H9 (cell line): Measurements from ENCODE around the gene DPP10. TPM values are rescaled to one million over a fixed set of nuclear protein-coding genes. Genes with fewer than 3 reads are reported as not detected.

ENCODE experiments used
- DNase-seq: peaks from one replicate; pipeline ENCODE4 v3.0.0-alpha.2; 2017
- H2AFZ ChIP-seq: one replicate; pipeline ENCODE4 v1.6.1; 2013; ENCODE audit warnings: mild to moderate bottlenecking, low read length, control low read depth, moderate library complexity
- H2AK5ac ChIP-seq: 2 replicates; pipeline ENCODE4 v1.6.1; 2013; ENCODE audit warnings: low read length, control low read depth, mixed read lengths; ENCODE audit not compliant: insufficient read length
- H2BK120ac ChIP-seq: one replicate; pipeline ENCODE4 v1.6.1; 2013; ENCODE audit warnings: low read depth, mild to moderate bottlenecking, low read length, control low read depth, inconsistent platforms; ENCODE audit not compliant: poor library complexity, severe bottlenecking
- H2BK12ac ChIP-seq: 2 replicates; pipeline ENCODE4 v1.6.1; 2013; ENCODE audit warnings: low read length, control low read depth, mixed read lengths, low read depth; ENCODE audit not compliant: insufficient read length
- H2BK15ac ChIP-seq: 2 replicates; pipeline ENCODE4 v1.6.1; 2013; ENCODE audit warnings: low read depth, low read length, control low read depth
- H2BK20ac ChIP-seq: one replicate; pipeline ENCODE4 v1.6.1; 2013; ENCODE audit warnings: low read depth, mild to moderate bottlenecking, low read length, control low read depth, inconsistent platforms; ENCODE audit not compliant: poor library complexity, severe bottlenecking
- H2BK5ac ChIP-seq: 2 replicates; pipeline ENCODE4 v1.6.1; 2013; ENCODE audit warnings: low read length, control low read depth, mixed read lengths; ENCODE audit not compliant: insufficient read length
- H3K14ac ChIP-seq: 2 replicates; pipeline ENCODE4 v1.6.1; 2013; ENCODE audit warnings: low read length, control low read depth; ENCODE audit not compliant: insufficient read depth
- H3K18ac ChIP-seq: 2 replicates; pipeline ENCODE4 v1.6.1; 2013; ENCODE audit warnings: low read depth, mild to moderate bottlenecking, mixed read lengths, low read length, control low read depth; ENCODE audit not compliant: insufficient read length
- H3K23ac ChIP-seq: 2 replicates; pipeline ENCODE4 v1.6.1; 2013; ENCODE audit warnings: low read length, control low read depth, mixed read lengths, low read depth; ENCODE audit not compliant: insufficient read length
- H3K23me2 ChIP-seq: 2 replicates; pipeline ENCODE4 v1.6.1; 2013; ENCODE audit warnings: low read depth, mild to moderate bottlenecking, mixed read lengths, low read length, control low read depth; ENCODE audit not compliant: insufficient read length, poor library complexity, severe bottlenecking
- H3K27ac ChIP-seq: 2 replicates; pipeline ENCODE4 v1.5.1; 2013; ENCODE audit warnings: low read length, control low read depth, mixed read lengths, low read depth; ENCODE audit not compliant: insufficient read length
- H3K27me3 ChIP-seq: 2 replicates; pipeline ENCODE4 v1.6.1; 2013; ENCODE audit warnings: low read length, control low read depth, inconsistent platforms; ENCODE audit not compliant: insufficient read depth
- H3K4ac ChIP-seq: 2 replicates; pipeline ENCODE4 v1.6.1; 2013; ENCODE audit warnings: low read depth, mild to moderate bottlenecking, control low read depth, inconsistent platforms, low read length, moderate library complexity
- H3K4me1 ChIP-seq: 2 replicates; pipeline ENCODE4 v1.6.1; 2013; ENCODE audit warnings: low read length, control low read depth, inconsistent platforms; ENCODE audit not compliant: insufficient read depth
- H3K4me2 ChIP-seq: 2 replicates; pipeline ENCODE4 v1.6.1; 2013; ENCODE audit warnings: low read length, control low read depth, mixed read lengths; ENCODE audit not compliant: insufficient read length, insufficient read depth
- H3K56ac ChIP-seq: 2 replicates; pipeline ENCODE4 v1.6.1; 2013; ENCODE audit warnings: low read depth, mild to moderate bottlenecking, mixed read lengths, low read length, control low read depth; ENCODE audit not compliant: insufficient read length
- H3K79me1 ChIP-seq: 2 replicates; pipeline ENCODE4 v1.6.1; 2013; ENCODE audit warnings: low read depth, mild to moderate bottlenecking, moderate library complexity, low read length, control low read depth, inconsistent platforms; ENCODE audit not compliant: insufficient read depth, poor library complexity, severe bottlenecking
- H3K79me2 ChIP-seq: 2 replicates; pipeline ENCODE4 v1.6.1; 2013; ENCODE audit warnings: low read length, control low read depth, inconsistent platforms; ENCODE audit not compliant: insufficient read depth
- H3K9ac ChIP-seq: 2 replicates; pipeline ENCODE4 v1.6.1; 2013; ENCODE audit warnings: low read length, control low read depth, mixed read lengths; ENCODE audit not compliant: insufficient read length; ENCODE audit errors: extremely low read depth
- H3K9me3 ChIP-seq: one replicate; pipeline ENCODE4 v1.6.1; 2013; ENCODE audit warnings: low read depth, low read length, inconsistent platforms; ENCODE audit not compliant: control insufficient read depth
- H3T11ph ChIP-seq: one replicate; pipeline ENCODE4 v1.6.1; 2013; ENCODE audit warnings: mild to moderate bottlenecking, low read length, control low read depth, inconsistent platforms
- H4K20me1 ChIP-seq: one replicate; pipeline ENCODE4 v1.6.1; 2013; ENCODE audit not compliant: control insufficient read depth, insufficient read length, insufficient read depth
- H4K5ac ChIP-seq: 2 replicates; pipeline ENCODE4 v1.6.1; 2013; ENCODE audit warnings: low read depth, mild to moderate bottlenecking, mixed read lengths, low read length, control low read depth; ENCODE audit not compliant: insufficient read length
- H4K8ac ChIP-seq: replicated peaks from 2 replicates; pipeline ENCODE4 v1.6.1; 2013; ENCODE audit warnings: low read length, control low read depth, mixed read lengths, low read depth; ENCODE audit not compliant: insufficient read length
- H4K91ac ChIP-seq: 2 replicates; pipeline ENCODE4 v1.6.1; 2013; ENCODE audit warnings: low read depth, mild to moderate bottlenecking, moderate library complexity, mixed read lengths, low read length, control low read depth; ENCODE audit not compliant: insufficient read length
- H3K27ac Mint-ChIP-seq, 3 experiments: 2 replicates in 2 of 3; 3 replicates in 1 of 3; pipeline ENCODE4 v1.8.0; 2020 to 2021; ENCODE audit warnings: mixed read lengths in 3 of 3, mild to moderate bottlenecking in 1 of 3, moderate library complexity in 1 of 3
- H3K27me3 Mint-ChIP-seq: 2 replicates; pipeline ENCODE4 v1.8.0; 2021; ENCODE audit warnings: low read depth, mild to moderate bottlenecking, moderate library complexity, mixed read lengths
- H3K36me3 Mint-ChIP-seq, 3 experiments: 2 replicates in 2 of 3; 3 replicates in 1 of 3; pipeline ENCODE4 v1.8.0; 2020 to 2021; ENCODE audit warnings: low read depth in 3 of 3, mixed read lengths in 3 of 3; ENCODE audit not compliant: insufficient read depth in 1 of 3
- H3K4me1 Mint-ChIP-seq, 2 experiments: 2 replicates each; pipeline ENCODE4 v1.8.0; 2020; ENCODE audit warnings: mixed read lengths in 2 of 2
- H3K4me3 Mint-ChIP-seq, 2 experiments: 2 replicates in 1 of 2; 3 replicates in 1 of 2; pipeline ENCODE4 v1.8.0; 2020 to 2021; ENCODE audit warnings: mild to moderate bottlenecking in 2 of 2, mixed read lengths in 2 of 2, moderate library complexity in 1 of 2
- H3K9me3 Mint-ChIP-seq, 2 experiments: 2 replicates in 1 of 2; 3 replicates in 1 of 2; pipeline ENCODE4 v1.8.0; 2020; ENCODE audit warnings: mild to moderate bottlenecking in 2 of 2, mixed read lengths in 2 of 2, moderate library complexity in 1 of 2
- WGBS: extraction: QIAGEN DNeasy Blood & Tissue Kit; methylation state at CpG from one replicate; pipeline ENCODE4 v1.1.7; 2013; ENCODE audit warnings: missing lambda C conversion rate, low lambda C conversion rate, mixed read lengths; ENCODE audit not compliant: insufficient read length; ENCODE audit errors: extremely low coverage; 5-methylcytosine and 5-hydroxymethylcytosine counted together
- total RNA-seq: library from RNA; stranded (reverse); gene quantifications from 2 replicates; pipeline ENCODE4 v1.2.1, GENCODE V29; 2021
- TF ChIP-seq, protein P1 (sequence below): fragments of 200-600 bp; sonication (generic); conservative IDR thresholded peaks from 3 replicates; pipeline ENCODE4 v1.8.0; 2021; ENCODE audit warnings: antibody characterized with exemption, mild to moderate bottlenecking

The DPP10 gene
- total RNA-seq, 1 experiment from 2014 or later, result 11.3 TPM

DNA sequence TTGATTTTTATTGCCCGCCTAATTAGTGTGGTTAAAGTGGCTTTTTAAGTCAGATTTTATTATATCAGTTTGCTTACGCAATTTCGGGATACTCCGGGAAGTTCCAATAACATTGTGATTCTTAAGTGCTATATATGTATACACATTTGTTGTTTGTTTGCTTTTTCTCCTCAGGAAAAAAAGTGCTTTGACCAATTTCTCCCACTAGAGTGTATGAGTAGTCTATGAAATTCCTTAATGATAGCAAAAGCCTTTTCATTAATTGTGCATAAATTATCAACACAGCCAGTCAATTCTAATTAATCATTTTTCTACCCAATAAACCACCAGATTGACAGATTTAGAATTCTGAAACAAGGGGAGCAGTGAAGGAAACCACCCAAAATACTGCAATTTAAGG lies 172.2 kb downstream of the DPP10 start:
- no peak overlapping the region for H4K5ac ChIP-seq
- H3K4me1 Mint-ChIP-seq, result peaks cover 32 to 35% of the 10 kb centered on the region in 2 experiments
- H2BK12ac ChIP-seq, result no peak overlapping the region
- H3K79me1 ChIP-seq, result no peaks in the 10 kb centered on the region
- no peak overlapping the region for H3K4me2 ChIP-seq
- peaks cover 3% of the 10 kb centered on the region; the same call in 1 of the 2 replicates for H3K4me1 ChIP-seq
- no peak overlapping the region for H3K18ac ChIP-seq
- H4K20me1 ChIP-seq, result no peaks in the 10 kb centered on the region
- H2AFZ ChIP-seq, result no peak overlapping the region
- no peaks in the 10 kb centered on the region for H3K27me3 ChIP-seq
- WGBS, result no CpG with 5 or more reads among the region's 4 CpGs
- H3T11ph ChIP-seq, result no peak overlapping the region
- H3K79me2 ChIP-seq, result no peaks in the 10 kb centered on the region
- DNase-seq, result no peak
- TF ChIP-seq, protein P1, sequence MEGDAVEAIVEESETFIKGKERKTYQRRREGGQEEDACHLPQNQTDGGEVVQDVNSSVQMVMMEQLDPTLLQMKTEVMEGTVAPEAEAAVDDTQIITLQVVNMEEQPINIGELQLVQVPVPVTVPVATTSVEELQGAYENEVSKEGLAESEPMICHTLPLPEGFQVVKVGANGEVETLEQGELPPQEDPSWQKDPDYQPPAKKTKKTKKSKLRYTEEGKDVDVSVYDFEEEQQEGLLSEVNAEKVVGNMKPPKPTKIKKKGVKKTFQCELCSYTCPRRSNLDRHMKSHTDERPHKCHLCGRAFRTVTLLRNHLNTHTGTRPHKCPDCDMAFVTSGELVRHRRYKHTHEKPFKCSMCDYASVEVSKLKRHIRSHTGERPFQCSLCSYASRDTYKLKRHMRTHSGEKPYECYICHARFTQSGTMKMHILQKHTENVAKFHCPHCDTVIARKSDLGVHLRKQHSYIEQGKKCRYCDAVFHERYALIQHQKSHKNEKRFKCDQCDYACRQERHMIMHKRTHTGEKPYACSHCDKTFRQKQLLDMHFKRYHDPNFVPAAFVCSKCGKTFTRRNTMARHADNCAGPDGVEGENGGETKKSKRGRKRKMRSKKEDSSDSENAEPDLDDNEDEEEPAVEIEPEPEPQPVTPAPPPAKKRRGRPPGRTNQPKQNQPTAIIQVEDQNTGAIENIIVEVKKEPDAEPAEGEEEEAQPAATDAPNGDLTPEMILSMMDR, result peak; percentile 41; the same call in 2 of the 3 replicates
- no peaks in the 10 kb centered on the region for H3K9me3 ChIP-seq
- no peaks in the 10 kb centered on the region for H3K27me3 Mint-ChIP-seq
- H2BK20ac ChIP-seq, result no peak overlapping the region
- no peak overlapping the region for H2BK5ac ChIP-seq
- no peaks in the 10 kb centered on the region for H3K23me2 ChIP-seq
- H2BK15ac ChIP-seq, result no peak overlapping the region
- no peak overlapping the region for H3K27ac Mint-ChIP-seq
- no peaks in the 10 kb centered on the region for H3K36me3 Mint-ChIP-seq
- no peak overlapping the region for H3K23ac ChIP-seq
- no peak overlapping the region for H4K91ac ChIP-seq
- no peak overlapping the region for H3K27ac ChIP-seq
- H3K4ac ChIP-seq, result no peak overlapping the region
- H3K14ac ChIP-seq, result no peak overlapping the region
- no peak overlapping the region for H2AK5ac ChIP-seq
- H3K56ac ChIP-seq, result no peak overlapping the region
- H4K8ac ChIP-seq, result no peak overlapping the region
- 0 out of 5 replicates have a peak, but pooled peaks cover 0 to 3% of the 10 kb centered on the region in 2 experiments for H3K9me3 Mint-ChIP-seq
- H3K4me3 Mint-ChIP-seq, result no peak overlapping the region
- no peak overlapping the region for H2BK120ac ChIP-seq
- H3K9ac ChIP-seq, result no peak overlapping the region
